Heart left ventricle (tissue), 13 donors: ENCODE data around the gene FANCG.

Experiments used
- POLR2A ChIP-seq, 2 donors: fragments of 450-650 bp; IDR thresholded peaks; one replicate each; pipeline ENCODE4 v1.6.1; 2017; ENCODE audit warnings: antibody characterized with exemption in 2 of 2, mild to moderate bottlenecking in 2 of 2, moderate library complexity in 2 of 2
- TF ChIP-seq, protein P1 (sequence below), 12 donors: fragments of 200-600 bp; sonication (generic) in 4 of 12; IDR thresholded peaks; one replicate each; pipeline versions ENCODE4 v1.5.0 to v1.8.0; 2018 to 2022; ENCODE audit warnings: antibody characterized with exemption in 12 of 12, mild to moderate bottlenecking in 5 of 12
- donor health status: ischemic (EF 13 %, LVEDD 7.1; RV severe dilation, severe dysfunction).
- donor health status: DM: no; HTN: yes; CAD: no.
- donor health status: DM: no; HTN: no; CAD: no.
- donor health status: ischemic (EF 25% LVEDD 6.9; RV normal size, moderate dysfunction).
- donor health status: ischemic (EF 25% LVEDD 5.7; RV mildly dilated, moderate dysfunction).
- donor health status: ischemic (EF 35%, LVEDD 5.7; RV mildly dilated, moderate dysfunction).
- donor health status: nonischemic (EF 11% LVEDD 7.7; RV severe dilation, severe dysfunction).
- donor health status: DM: yes; HTN: yes; CAD: no.
- donor health status: PGD.
- donor health status: ischemic (EF 29% LVEDD 5.4; RV normal size, mild dysfunction).
- donor health status: nonischemic (EF 23%, LVEDD 6.1; RV moderate dilation, normal function).

DNA sequence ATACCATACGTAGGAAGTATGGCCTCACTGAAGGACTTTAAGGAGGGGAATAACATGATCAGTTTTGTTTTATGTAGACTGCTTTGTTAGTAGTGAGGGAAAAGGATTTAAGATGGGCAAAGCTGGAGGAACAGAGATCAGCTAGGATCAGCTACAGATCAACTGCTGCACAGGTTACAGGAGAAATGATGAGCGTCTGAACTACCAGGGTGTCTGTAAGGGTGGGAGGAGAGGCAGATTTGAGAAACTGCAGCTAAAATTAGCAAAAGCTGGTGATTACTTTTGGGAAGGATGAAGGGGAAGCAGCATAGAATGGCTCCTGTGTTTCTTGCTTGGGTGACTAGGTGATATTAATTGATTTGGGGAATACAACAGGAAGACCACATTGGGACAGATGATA is 46.6 kb downstream of the FANCG start:
- no peak for TF ChIP-seq POLR2A (IDR thresholded peaks at IDR 0.05)
- TF ChIP-seq, protein P1, sequence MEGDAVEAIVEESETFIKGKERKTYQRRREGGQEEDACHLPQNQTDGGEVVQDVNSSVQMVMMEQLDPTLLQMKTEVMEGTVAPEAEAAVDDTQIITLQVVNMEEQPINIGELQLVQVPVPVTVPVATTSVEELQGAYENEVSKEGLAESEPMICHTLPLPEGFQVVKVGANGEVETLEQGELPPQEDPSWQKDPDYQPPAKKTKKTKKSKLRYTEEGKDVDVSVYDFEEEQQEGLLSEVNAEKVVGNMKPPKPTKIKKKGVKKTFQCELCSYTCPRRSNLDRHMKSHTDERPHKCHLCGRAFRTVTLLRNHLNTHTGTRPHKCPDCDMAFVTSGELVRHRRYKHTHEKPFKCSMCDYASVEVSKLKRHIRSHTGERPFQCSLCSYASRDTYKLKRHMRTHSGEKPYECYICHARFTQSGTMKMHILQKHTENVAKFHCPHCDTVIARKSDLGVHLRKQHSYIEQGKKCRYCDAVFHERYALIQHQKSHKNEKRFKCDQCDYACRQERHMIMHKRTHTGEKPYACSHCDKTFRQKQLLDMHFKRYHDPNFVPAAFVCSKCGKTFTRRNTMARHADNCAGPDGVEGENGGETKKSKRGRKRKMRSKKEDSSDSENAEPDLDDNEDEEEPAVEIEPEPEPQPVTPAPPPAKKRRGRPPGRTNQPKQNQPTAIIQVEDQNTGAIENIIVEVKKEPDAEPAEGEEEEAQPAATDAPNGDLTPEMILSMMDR (IDR thresholded peaks at IDR 0.05), result no peak
